Measurements from ENCODE around the gene FLT4. TPM values are rescaled to one million over a fixed set of nuclear protein-coding genes. Genes with fewer than 3 reads are reported as not detected.

The FLT4 gene
- total RNA-seq, 2 donors from 2014 or later, result 6.9 to 7.9 TPM

DNA sequence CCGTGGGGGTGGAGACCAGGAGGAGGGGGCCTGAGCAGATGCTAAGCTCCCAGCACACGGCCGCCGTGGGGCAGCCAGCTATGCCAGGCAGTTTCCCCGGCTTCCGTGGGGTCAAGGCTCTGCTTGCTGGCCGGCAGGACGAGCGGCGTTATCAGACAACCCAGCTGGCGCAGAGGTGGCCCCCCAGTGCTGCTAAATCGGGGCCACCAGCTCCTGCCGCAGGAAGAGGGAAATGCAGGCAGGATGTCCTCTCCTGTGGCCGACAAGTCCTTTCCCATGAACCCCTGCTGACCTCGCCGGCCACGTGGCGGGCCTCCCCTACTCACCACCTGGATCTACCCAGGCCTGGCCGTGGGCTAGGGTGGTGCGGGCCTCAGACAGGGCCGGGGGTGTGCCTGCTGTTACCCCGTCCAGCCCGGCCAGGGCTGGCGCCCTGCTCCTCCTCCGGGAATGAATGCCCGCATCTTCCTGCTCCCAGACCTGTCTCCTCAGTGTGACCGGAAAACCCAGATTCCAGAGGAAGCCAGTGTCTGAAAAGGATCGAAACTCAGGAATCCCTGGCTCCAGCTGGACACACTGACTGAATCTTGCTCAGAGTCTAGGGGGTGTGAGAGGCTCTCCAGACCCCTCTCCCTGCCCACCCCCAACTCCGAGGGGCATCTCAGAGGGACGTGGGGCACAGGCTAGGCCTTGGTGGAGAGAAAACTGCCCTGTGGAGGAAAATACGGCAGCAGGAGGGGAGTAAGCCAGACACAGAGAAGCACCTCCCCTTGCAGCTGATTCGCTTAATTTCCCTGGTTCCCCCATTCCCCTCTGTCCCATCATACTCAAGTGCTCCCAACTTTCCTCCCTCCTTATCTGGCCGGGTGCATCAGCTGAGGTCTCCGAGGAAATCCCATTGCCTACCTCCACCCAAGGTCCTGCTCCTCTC is 3.9 kb downstream of the FLT4 start:
- H3K36me3 ChIP-seq (ENCODE audit: control insufficient read depth, insufficient read depth, low read length), result no peaks in the 10 kb centered on the region
- no peaks in the 10 kb centered on the region for H3K36me3 Mint-ChIP-seq (ENCODE audit: low read depth)
- H3K27ac ChIP-seq (ENCODE audit: low read depth, low read length), result no peak overlapping the region
- TF ChIP-seq, protein P1, sequence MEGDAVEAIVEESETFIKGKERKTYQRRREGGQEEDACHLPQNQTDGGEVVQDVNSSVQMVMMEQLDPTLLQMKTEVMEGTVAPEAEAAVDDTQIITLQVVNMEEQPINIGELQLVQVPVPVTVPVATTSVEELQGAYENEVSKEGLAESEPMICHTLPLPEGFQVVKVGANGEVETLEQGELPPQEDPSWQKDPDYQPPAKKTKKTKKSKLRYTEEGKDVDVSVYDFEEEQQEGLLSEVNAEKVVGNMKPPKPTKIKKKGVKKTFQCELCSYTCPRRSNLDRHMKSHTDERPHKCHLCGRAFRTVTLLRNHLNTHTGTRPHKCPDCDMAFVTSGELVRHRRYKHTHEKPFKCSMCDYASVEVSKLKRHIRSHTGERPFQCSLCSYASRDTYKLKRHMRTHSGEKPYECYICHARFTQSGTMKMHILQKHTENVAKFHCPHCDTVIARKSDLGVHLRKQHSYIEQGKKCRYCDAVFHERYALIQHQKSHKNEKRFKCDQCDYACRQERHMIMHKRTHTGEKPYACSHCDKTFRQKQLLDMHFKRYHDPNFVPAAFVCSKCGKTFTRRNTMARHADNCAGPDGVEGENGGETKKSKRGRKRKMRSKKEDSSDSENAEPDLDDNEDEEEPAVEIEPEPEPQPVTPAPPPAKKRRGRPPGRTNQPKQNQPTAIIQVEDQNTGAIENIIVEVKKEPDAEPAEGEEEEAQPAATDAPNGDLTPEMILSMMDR (conservative IDR thresholded peaks at IDR 0.05), result no peak
- H3K27ac Mint-ChIP-seq, result no peak overlapping the region
- H3K4me3 ChIP-seq (ENCODE audit: low read length), result no peak overlapping the region
- peaks cover 42% of the 10 kb centered on the region for H3K27me3 ChIP-seq (ENCODE audit: control insufficient read depth, insufficient read depth, low read length, poor library complexity, severe bottlenecking)
- peak; percentile 39 for DNase-seq
- H3K4me3 Mint-ChIP-seq, result no peak overlapping the region
- H3K4me1 Mint-ChIP-seq, result peaks cover 4% of the 10 kb centered on the region
- WGBS, 2 experiments (ENCODE audit: insufficient coverage in 1 of 2, insufficient read length in 1 of 2), result 89 to 92% methylated on average over 16 to 34 of the region's 34 CpGs
- H3K9ac ChIP-seq (ENCODE audit: extremely low read depth, low read length, poor library complexity, severe bottlenecking), result no peak overlapping the region
- H3K9me3 Mint-ChIP-seq, result no peaks in the 10 kb centered on the region
- H3K9me3 ChIP-seq (ENCODE audit: control insufficient read depth, low read length), result no peaks in the 10 kb centered on the region
- H3K4me1 ChIP-seq (ENCODE audit: control insufficient read depth, insufficient read depth, low read length), result no peaks in the 10 kb centered on the region
- H3K27me3 Mint-ChIP-seq (ENCODE audit: insufficient read depth), result peaks cover 54% of the 10 kb centered on the region

GRCh38 chr5:180644825-180645273 is 4.6 kb downstream of the FLT4 start:
- H3K27ac ChIP-seq (ENCODE audit: low read depth, low read length), result no peak overlapping the region
- 95 to 96% methylated on average over 6 to 14 of the region's 14 CpGs for WGBS, 2 experiments (ENCODE audit: insufficient coverage in 1 of 2, insufficient read length in 1 of 2)
- Mint-ChIP-seq H3K4me3 (no peak overlapping the region), H3K27me3 (ENCODE audit: insufficient read depth) (peaks cover 48% of the 10 kb centered on the region), H3K4me1 (peaks cover 4% of the 10 kb centered on the region), H3K36me3 (ENCODE audit: low read depth) (no peaks in the 10 kb centered on the region), H3K27ac (no peak overlapping the region), H3K9me3 (no peaks in the 10 kb centered on the region)
- no peaks in the 10 kb centered on the region for H3K9me3 ChIP-seq (ENCODE audit: control insufficient read depth, low read length)
- H3K4me3 ChIP-seq (ENCODE audit: low read length), result no peak overlapping the region
- peaks cover 35% of the 10 kb centered on the region for H3K27me3 ChIP-seq (ENCODE audit: control insufficient read depth, insufficient read depth, low read length, poor library complexity, severe bottlenecking)
- H3K4me1 ChIP-seq (ENCODE audit: control insufficient read depth, insufficient read depth, low read length), result no peaks in the 10 kb centered on the region
- peak; percentile 34 for DNase-seq
- no peaks in the 10 kb centered on the region for H3K36me3 ChIP-seq (ENCODE audit: control insufficient read depth, insufficient read depth, low read length)
- TF ChIP-seq, protein P1 (conservative IDR thresholded peaks at IDR 0.05), result no peak
- no peak overlapping the region for H3K9ac ChIP-seq (ENCODE audit: extremely low read depth, low read length, poor library complexity, severe bottlenecking)

DNA sequence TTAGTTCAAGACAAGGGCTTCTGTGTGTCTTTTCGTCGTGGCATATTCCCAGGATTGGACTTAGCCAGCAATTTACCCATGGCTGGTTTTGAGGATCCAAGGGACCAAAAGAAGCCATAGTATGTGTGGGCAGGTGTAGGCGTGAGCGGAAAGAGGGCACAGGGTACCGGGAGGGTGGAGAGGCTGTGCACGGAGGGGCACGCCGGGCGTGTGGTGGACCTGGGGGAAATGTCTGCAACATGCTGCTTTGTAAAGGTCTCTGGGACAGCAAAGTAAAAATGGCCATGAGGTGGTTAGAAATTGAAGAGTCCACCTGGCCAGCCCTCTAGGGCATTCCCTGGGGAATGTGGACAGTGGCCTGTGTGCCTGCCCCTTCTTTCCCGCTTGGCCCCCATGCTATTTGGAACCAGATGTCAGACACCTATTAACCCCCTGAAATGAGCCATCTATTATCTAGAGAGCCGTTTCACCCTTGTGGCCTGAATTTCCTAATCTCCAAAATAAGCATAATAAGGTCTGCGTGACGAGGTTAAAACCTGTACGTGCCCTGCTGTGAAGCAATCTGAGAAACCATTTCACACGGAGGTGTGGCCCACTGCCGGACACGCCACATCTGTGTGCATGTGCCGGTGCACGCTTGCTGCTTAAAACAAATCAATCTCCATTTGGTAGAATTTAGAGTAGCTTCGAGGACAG is 5.1 kb downstream of the FLT4 start:
- DNase-seq, result no peak
- H3K9me3 ChIP-seq (ENCODE audit: control insufficient read depth, low read length), result no peaks in the 10 kb centered on the region
- Mint-ChIP-seq H3K27me3 (ENCODE audit: insufficient read depth) (peaks cover 45% of the 10 kb centered on the region), H3K4me1 (peaks cover 2% of the 10 kb centered on the region), H3K27ac (no peak overlapping the region), H3K9me3 (no peaks in the 10 kb centered on the region), H3K4me3 (no peak overlapping the region), H3K36me3 (ENCODE audit: low read depth) (no peaks in the 10 kb centered on the region)
- no peak overlapping the region for H3K4me3 ChIP-seq (ENCODE audit: low read length)
- no peaks in the 10 kb centered on the region for H3K36me3 ChIP-seq (ENCODE audit: control insufficient read depth, insufficient read depth, low read length)
- no peaks in the 10 kb centered on the region for H3K4me1 ChIP-seq (ENCODE audit: control insufficient read depth, insufficient read depth, low read length)
- 90 to 93% methylated on average over 17 to 20 of the region's 20 CpGs for WGBS, 2 experiments (ENCODE audit: insufficient coverage in 1 of 2, insufficient read length in 1 of 2)
- no peak overlapping the region for H3K27ac ChIP-seq (ENCODE audit: low read depth, low read length)
- TF ChIP-seq, protein P1 (conservative IDR thresholded peaks at IDR 0.05), result no peak
- H3K9ac ChIP-seq (ENCODE audit: extremely low read depth, low read length, poor library complexity, severe bottlenecking), result no peak overlapping the region
- peaks cover 30% of the 10 kb centered on the region for H3K27me3 ChIP-seq (ENCODE audit: control insufficient read depth, insufficient read depth, low read length, poor library complexity, severe bottlenecking)
